Measurements from ENCODE around the gene AKNA.

DNA sequence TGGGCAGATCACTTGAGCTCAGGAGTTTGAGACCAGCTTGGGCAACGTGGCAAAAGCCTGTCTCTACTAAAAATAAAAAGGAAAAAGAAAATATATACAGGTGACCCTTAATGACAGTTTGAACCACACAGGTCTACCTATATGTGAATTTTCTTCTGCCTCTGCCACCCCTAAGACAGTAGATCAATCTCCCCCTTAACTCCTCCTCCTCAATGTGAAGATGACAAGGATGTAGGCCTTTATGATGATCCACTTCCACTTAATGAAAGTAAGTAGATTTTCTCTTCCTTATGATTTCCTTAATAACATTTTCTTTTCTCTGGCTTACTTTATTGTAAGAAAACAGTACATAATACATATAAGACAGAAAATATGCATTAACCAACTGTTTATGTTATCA lies 3.4 kb downstream of the AKNA start:
- TF ChIP-seq CTCF (IDR thresholded peaks at IDR 0.05), result no peak
- no peak for TF ChIP-seq EZH2phosphoT487 (IDR thresholded peaks at IDR 0.05)
